SH-SY5Y (cell line): ENCODE measurements around the gene INSIG2.

Experiments
- GATA2 ChIP-seq: IDR thresholded peaks from 2 replicates; pipeline ENCODE4 v1.6.1; 2011; ENCODE audit warnings: mild to moderate bottlenecking, low read depth, low read length
- GATA3 ChIP-seq: IDR thresholded peaks from 2 replicates; pipeline ENCODE4 v1.6.1; 2011; ENCODE audit warnings: low read depth, mild to moderate bottlenecking, low read length, moderate library complexity

GRCh38 chr2:118106926-118107325 lies 18.7 kb downstream of the INSIG2 start:
- TF ChIP-seq GATA2, result no peak
- TF ChIP-seq GATA3, result no peak
